ENCODE data around the gene ANP32E. TPM values are rescaled to one million over a fixed set of nuclear protein-coding genes. Genes with fewer than 3 reads are reported as not detected.

Gene ANP32E
- total RNA-seq, 1 donor from 2014 or later = 71.9 TPM

- Mint-ChIP-seq H3K4me1 (ENCODE audit: unreplicated experiment) (peaks cover 45% of the 10 kb centered on the region), H3K36me3 (peaks cover 5% of the 10 kb centered on the region), H3K9me3 (no peaks in the 10 kb centered on the region), H3K4me3 (peak overlapping the region; percentile 86), H3K27me3 (peaks cover 10% of the 10 kb centered on the region), H3K27ac (peak overlapping the region; percentile 63)
- TF ChIP-seq CTCF (conservative IDR thresholded peaks at IDR 0.05) = no peak
- DNase-seq (ENCODE audit: extremely low spot score, unreplicated experiment) = peak; percentile 76
Measured at GRCh38 chr1:150259758-150260669, 24.1 kb upstream of the ANP32E start.

- Mint-ChIP-seq H3K9me3 (no peaks in the 10 kb centered on the region), H3K27ac (peak overlapping the region; percentile 63), H3K4me1 (ENCODE audit: unreplicated experiment) (peaks cover 45% of the 10 kb centered on the region), H3K36me3 (no peaks in the 10 kb centered on the region), H3K27me3 (peaks cover 10% of the 10 kb centered on the region), H3K4me3 (peak overlapping the region; percentile 86)
- DNase-seq (ENCODE audit: extremely low spot score, unreplicated experiment) = no peak
- no peak for TF ChIP-seq CTCF (conservative IDR thresholded peaks at IDR 0.05)
Measured at GRCh38 chr1:150259217-150259616, 23.3 kb upstream of the ANP32E start.

DNA sequence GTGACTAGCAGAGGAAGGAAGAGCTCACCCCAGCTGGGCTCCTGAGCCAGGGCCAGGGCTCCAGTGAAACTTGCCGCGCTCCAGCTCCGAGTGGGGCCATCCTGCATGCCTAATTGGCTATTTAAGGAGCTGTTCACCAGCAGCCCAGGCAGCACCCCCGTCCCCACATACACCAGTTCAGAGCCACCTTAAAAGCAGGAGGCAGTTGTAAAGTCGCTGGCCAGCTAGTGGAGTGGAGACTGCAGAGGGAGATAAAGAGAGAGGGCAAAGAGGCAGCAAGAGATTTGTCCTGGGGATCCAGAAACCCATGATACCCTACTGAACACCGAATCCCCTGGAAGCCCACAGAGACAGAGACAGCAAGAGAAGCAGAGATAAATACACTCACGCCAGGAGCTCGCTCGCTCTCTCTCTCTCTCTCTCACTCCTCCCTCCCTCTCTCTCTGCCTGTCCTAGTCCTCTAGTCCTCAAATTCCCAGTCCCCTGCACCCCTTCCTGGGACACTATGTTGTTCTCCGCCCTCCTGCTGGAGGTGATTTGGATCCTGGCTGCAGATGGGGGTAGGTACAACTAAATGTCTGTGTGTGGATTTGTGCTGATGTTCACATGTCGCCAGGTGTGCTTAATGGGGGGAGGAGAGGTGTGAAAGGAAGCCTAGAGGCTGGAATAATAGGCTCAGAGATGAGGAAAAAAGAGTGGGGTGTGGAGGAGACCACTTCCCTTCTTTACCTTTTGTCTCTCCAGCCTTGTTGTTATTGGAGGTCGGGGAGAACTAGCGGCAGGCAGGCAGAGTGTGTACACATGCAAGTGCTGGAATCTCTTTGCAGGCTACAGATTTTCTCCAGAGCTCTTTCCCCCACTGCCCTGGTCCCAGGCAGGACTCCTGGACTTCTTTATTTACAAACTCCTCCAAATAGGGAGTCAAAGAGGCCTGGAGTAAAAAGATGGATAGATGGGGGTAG is 22.0 kb upstream of the ANP32E start, which contains the start of gene CA14:
TSS of gene CA14 (plus strand) at position 151 of the 962 bp plus-strand sequence. CDS start at position 506, 355 bp downstream.
- Mint-ChIP-seq H3K27me3 (peaks cover 10% of the 10 kb centered on the region), H3K27ac (peak within 1 kb of the TSS; percentile 85), H3K36me3 (no peaks in the 10 kb centered on the region), H3K9me3 (no peaks in the 10 kb centered on the region), H3K4me1 (ENCODE audit: unreplicated experiment) (peaks cover 45% of the 10 kb centered on the region), H3K4me3 (peak within 1 kb of the TSS; percentile 86)
- no peak for DNase-seq (ENCODE audit: extremely low spot score, unreplicated experiment)
- TF ChIP-seq CTCF (conservative IDR thresholded peaks at IDR 0.05) = no peak

DNA sequence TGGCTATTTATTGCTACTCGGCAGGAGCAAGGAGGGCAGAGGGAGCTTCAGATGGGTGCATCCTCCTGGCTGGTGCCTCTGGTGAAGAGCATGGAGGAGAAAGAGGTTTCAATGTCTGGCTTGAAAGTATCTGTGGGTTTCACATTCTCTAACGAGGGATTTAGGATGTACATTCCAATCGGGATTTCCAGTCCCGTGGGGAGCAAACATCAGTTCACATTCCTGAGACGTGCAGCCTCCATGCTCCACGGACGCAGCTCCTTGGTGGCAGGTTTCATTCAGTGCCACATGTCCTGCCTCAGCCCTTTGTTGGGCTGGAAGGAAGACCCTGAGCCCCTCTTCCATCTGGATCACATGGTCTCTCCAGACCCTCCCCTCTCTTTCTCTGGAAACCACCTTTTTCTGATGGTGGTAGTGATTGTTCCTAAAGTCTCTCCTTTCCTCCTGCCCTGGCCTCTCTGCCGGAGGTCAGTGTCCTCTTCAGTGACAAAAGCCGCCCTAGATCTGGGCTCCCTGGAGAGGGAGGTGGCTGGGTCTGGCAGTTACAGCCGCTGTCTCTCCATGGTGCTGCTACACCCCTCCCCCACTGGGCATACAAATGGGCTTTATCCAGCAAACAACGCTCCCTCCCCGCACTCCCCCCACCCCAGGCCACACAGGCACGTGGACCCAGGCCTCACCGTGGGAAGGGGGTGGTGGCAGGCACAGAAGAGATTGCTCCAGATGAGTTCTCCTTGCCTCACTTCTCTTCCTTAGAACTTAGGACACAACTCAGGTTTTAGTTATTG is 20.8 kb upstream of the ANP32E start:
- Mint-ChIP-seq H3K9me3 (no peaks in the 10 kb centered on the region), H3K4me3 (peak overlapping the region; percentile 86), H3K4me1 (ENCODE audit: unreplicated experiment) (peaks cover 45% of the 10 kb centered on the region), H3K36me3 (no peaks in the 10 kb centered on the region), H3K27ac (peak overlapping the region; percentile 85), H3K27me3 (peaks cover 10% of the 10 kb centered on the region)
- no peak for TF ChIP-seq CTCF (conservative IDR thresholded peaks at IDR 0.05)
- no peak for DNase-seq (ENCODE audit: extremely low spot score, unreplicated experiment)

- TF ChIP-seq CTCF (conservative IDR thresholded peaks at IDR 0.05) = no peak
- H3K27me3 Mint-ChIP-seq = peaks cover 10% of the 10 kb centered on the region
- peaks cover 45% of the 10 kb centered on the region for H3K4me1 Mint-ChIP-seq (ENCODE audit: unreplicated experiment)
- no peaks in the 10 kb centered on the region for H3K36me3 Mint-ChIP-seq
- H3K27ac Mint-ChIP-seq = peak overlapping the region; percentile 85
- no peak for DNase-seq (ENCODE audit: extremely low spot score, unreplicated experiment)
- peak overlapping the region; percentile 86 for H3K4me3 Mint-ChIP-seq
- H3K9me3 Mint-ChIP-seq = no peaks in the 10 kb centered on the region
Measured at GRCh38 chr1:150256198-150256553, 20.3 kb upstream of the ANP32E start.

Measured in type B pancreatic cell (in vitro differentiated cells).